Kidney capillary endothelial cell (primary cell): ENCODE data around the gene CUL7.

Source experiments
- DNase-seq: peaks from one replicate; pipeline ENCODE4 v3.0.0-alpha.2; 2018; ENCODE audit warnings: low spot score

The CUL7 gene

DNA sequence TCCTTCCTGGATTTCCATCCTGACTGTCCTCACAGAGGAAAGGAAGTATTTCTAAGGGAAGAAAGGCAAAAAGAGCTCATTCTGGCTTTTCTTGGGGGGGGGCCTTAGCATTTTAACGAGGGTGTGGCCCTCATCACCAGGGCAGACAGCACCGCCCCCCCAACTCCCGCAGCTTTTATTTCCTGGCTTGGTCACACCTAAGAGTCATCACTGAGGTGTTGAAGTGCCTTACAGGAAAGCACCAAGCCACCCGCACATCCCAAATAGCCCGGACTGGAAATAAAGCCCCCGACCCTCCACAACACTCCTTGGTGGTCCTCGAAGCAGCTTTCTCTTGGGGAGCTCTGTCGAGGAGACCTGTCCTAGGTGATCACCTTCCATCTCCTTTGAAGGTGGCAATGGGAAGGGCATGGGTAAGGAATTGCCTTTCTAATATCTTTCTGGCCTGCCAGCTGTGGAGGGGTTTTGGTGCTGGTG is 23.7 kb upstream of the CUL7 start:
- DNase-seq, result no peak

DNA sequence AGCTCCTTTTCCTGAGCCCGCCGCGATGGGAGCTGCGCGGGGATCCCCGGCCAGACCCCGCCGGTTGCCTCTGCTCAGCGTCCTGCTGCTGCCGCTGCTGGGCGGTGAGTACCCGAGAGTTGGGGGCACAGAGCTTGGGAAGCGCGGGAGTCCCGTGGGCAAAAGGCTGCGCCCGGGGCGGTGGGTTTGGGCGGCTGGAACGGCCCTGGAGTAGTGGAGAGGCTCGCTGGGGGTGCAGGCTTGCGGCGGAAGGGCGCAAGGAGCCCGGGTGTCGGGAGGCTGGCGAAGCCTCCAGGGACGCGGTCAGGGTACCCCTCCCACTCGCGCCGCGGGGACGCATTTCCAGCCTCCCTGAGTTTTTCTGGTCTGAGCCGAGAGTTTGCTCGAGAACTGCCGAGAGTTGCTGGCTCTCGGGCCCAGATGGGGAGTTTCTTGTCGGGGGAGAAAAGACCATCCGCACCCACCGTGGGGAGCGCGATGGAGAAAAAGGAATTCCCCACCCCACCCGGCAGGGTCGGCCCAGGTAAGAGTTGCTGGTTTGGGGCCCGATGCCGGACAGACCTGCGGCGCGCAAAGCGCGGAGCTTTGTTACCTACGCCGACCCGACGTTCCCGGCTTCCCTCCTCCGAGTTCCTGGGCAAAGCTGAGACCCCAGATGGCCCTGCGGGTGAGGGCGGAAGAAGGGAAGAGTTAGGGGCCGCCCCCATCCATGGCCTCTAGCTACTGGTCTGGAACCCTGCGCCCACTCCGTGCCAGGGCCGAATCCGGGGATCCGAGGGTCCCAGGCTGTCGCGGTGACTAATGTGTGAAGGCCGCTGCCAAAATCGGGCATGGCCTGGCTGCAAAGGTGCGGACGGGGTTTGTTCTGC is 23.0 kb upstream of the CUL7 start:
- DNase-seq, result peak; percentile 33

DNA sequence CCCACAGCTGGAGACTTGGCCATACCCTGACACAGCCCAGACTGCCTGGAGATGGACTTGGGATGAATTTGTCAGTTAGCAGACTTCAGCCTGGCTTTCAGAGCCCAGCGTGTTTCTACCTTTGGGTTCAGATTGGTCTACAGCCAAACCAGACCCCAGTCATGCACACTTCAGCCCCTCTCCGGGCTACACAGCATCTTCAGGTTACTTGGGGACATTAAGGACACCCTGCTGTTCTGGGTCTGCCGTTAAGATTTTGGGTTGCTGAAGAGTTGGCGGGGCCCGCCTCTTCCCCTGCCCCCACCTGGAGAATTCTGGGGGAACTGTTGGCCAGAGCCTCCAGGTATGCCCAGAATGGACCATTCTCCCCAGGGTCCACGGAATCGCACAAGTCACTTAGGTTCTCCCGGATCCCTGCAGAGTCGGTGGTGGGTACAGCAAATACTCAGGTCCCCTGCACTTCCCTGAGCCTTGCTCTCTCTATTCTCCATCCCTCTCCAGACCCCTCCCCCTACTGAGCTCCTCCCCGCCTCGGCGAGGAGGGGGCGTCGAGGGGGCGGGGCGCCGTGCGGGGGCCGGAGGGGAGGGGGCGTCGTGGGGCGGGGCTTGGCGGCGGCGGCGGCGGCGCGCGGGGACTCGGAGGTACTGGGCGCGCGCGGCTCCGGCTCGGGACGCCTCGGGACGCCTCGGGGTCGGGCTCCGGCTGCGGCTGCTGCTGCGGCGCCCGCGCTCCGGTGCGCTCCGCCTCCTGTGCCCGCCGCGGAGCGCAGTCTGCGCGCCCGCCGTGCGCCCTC is 22.2 kb upstream of the CUL7 start, which contains the start of gene PTK7:
Gene PTK7 (plus strand): TSS at position 645 of the 794 bp plus-strand sequence. CDS start 175 bp downstream, outside the sequence.
- DNase-seq, result no peak

GRCh38 chr6:43074847-43075669 is 21.4 kb upstream of the CUL7 start:
- no peak for DNase-seq

GRCh38 chr6:43070028-43070632 is 16.5 kb upstream of the CUL7 start:
- peak; percentile 38 for DNase-seq

GRCh38 chr6:43062818-43063217 is 9.2 kb upstream of the CUL7 start:
- no peak for DNase-seq

GRCh38 chr6:43061861-43062260 is 8.2 kb upstream of the CUL7 start:
- no peak for DNase-seq

- no peak for DNase-seq
These were observed 7.3 kb upstream of the CUL7 start for GRCh38 chr6:43060755-43061633.

DNA sequence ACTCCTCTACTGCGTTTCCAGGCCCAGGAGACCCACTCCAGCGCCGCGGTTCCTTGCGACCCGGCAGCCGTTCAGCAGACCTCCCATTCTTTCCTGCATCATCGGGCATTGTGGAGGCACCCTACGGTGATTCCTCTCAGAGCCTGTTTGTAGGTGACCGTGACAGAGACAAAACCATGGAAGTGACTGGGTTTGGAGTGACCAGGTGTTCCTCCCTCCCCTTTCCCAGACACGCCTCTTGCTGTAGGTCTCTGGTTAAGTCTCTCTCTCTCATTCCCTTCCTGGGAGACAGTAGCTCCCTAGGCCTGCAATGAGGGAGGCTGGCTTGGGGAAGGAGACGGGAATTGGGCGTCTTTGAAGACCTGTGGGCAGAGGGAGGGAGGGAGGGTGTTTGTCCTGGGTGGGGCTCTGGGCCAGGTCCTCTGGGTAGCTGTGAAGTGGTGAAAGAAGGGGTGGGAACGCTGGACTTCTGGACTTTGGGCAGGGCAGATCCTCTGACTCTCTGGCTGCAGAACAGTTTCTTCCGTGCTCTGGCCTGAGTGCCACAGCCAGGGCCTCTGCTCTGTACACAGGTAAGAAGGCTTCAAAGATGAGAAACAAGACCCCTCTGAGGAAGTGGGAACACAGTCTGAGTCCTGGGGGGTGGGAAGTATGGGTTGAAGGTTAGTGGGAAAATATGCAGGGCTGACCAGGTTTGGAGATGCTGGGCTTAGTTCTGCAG is 6.5 kb upstream of the CUL7 start:
- no peak for DNase-seq

DNA sequence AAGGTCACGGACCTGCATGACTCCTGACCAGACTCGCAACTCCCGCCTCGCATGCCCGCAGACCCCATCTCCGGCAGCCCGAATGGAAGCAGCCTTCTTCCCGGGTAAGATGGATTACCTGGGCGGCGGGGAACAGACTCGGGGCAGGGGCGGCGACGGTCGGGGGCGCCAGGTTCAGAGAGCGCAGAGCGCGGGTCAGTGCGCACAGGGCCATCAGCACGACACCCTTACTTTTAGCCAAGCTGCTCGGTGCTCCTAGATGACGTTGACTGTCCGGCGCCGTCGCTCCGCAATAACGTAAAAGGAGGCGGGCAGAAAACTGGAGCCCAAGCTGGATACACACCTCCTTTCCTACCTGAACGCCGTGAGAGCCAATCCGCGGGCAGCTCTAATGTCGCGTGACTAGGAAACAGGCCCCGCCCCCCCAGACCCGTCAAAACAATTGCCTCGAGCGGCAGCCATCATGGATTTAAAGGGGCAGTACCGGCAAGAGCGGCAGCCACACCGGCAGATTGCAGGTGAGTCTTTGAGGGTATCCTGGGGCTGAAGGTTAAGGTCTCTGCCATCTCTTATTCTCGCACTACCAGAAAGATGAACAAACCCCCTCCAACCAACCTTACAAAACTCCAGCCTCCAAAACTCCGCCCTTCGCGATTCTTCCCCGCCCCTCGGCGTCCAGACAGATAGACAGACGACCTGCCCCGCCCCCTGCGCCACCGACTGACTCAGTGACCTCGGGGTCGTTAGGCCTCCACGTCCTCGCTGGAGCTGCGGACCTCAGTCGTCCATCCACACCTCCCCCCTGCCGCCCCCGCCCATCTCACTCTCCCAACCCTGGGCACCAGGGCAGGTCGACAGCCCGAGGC is 5.8 kb upstream of the CUL7 start, which contains the start of the genes KLC4 and MRPL2:
Gene KLC4 (plus strand): TSS at position 464 of the 866 bp plus-strand sequence. CDS start 1,705 bp downstream, outside the sequence.
Gene MRPL2 (minus strand): TSS at position 267 of the 866 bp plus-strand sequence. CDS start 53 bp downstream, at position 214.
- DNase-seq, result peak; percentile 96

- DNase-seq, result no peak
These were observed 4.9 kb upstream of the CUL7 start for GRCh38 chr6:43058531-43058930.

DNA sequence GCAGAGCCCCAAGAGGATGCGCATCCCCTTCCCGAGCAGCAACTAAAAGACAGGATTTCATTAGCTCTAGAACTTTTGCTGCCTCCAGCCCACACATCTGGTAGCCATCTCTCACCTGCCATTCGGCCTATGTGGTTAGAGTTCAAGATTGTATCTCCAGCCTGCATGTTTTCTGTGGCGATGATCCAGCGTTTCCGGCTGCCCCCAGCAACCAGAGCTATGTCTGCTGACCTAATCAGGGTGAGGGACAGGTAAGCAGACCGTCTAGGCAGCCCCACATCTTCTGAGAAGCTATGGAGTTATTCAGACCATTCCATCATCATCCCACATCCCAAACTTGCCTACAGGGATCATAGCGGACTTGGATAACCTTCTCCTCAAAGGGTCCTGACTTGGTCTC is 2.3 kb upstream of the CUL7 start:
- no peak for DNase-seq

DNA sequence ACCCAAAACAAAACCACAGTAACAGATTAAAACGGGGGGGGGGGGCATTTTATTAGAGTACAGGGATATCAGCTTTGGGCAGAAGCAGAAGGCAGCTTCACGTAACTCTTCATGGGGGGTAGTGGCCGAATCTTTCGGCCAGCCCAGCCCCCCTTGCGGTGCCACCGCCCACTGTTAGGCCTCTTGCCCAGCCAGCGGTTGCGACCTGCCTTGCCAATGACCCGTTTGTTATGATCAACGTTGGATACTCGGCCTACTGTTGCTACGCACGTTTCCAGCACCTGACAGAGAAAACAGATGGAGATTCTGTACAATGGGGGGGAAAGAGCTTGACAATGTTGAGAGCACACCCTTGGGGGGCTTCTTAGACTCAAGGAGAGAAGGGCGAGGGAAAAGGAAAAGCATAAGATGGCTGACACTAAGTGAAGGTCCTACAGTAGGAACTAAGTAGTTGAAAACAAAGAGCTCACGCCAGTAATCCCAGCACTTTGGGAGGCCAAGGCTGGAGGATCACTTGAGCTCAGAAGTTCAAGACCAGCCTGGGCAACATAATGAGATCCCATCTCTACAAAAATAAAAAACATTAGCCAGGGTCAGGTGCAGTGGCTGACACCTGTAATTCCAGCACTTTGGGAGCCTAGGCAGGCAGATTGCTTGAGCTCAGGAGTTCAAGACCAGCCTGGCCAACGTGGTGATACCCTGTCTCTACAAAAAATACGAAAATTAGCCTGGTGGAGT is 724 bp upstream of the CUL7 start:
- no peak for DNase-seq

DNA sequence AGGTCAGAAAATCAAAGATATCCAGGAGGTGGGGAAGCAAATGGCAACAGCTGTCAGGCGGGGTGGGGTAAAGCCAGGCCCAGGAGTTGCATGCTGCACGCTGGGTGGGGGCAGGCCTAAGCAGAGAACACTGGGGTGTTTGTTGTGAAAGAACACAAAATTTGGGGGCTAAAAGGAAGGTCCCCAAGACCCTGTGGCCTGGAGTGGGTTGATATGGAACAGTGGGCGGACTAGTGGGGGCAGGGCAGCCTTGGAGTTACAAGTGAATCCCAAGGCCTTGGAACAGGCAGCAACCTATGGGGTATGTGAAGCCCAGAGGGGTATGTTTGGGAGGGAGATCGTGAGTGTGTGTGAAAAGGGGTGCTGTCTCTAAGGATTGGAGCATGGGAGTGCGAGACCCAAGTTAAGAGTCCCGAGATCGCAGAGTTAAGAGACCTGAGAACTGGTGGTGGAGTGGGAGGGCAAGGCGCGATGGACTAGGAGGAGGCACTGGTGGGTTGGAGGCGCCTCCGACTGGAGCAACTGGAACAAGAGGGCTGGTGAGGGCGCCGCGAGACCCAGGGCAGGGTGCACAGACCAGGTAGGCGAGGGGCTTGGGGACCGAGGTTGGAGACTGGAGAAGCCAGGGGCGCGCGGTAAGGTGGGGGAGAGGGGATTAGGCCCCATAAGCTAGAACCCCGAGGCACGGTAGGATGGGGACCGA is 658 bp downstream of the CUL7 start:
- no peak for DNase-seq

DNA sequence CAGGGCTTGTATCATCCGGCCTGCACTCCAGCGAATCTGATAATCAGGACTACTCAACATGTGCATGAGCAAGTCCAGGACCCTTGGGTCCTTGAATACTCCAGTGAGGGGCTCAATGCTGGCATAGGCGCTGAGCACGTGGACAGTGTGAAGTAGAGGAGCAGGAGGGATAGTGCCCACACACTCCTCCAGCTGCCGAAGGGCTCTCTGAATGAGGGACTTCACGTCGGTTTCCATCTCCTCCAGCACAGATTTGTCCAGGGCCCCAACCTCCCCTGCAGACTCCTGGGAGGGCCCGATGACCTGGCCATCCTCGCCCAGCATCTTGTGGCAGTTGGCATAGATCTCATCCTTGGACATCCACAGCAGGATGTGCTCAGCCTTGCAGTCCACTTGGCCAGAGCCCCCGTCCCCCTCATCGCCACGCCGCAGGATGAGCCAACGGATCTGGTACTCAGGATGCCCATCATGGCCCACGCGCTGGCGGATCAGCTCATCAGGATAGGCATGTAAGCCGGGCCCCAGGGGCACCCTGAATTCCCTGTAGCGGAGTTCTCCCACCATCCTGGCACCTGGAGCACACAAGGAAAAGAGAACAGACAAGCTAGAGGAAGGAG is 1.3 kb downstream of the CUL7 start:
- DNase-seq, result no peak

DNA sequence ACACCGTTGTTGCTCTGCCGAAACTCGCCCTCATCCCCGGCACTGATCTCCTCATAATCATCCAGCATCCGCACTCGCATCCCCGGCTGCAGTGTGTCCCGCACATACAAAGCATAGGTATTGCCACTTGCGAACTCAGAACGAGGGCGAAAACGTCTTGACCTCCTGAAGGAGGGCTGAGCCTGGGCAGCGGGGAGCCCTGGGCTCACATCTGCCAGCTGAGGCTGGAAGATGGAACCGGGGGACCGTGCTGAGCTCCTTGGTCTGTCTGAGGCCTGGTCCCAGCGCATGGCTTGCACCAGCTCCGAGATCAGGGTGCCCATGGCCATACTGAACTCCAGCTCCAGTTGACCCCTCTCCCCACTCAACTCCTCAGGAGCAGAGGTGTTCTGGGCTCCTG is 2.7 kb downstream of the CUL7 start:
- DNase-seq, result no peak

DNA sequence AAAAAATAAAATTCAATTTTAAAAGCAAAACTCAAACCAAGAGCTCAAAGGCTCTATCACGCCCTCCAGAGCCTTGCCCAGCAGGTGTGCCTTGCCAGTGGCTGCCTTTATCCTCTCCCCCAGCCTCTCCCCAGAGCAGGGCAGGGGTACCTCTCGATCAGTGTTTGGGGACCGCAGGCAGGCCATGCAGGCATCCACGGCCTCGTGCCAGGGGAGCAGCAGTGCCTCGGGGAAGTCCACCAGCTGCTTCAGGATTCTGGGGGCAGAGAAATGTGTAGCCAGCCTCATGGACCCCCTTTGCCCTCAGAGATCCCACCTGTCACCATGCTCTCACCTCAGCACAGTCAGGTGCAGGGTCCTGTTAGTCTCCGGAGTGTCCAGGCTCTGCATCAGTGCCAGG is 5.7 kb downstream of the CUL7 start:
- no peak for DNase-seq
